Kidney (tissue), 14 donors: Measurements from ENCODE around the gene CEMIP2. TPM values are rescaled to one million over a fixed set of nuclear protein-coding genes. Genes with fewer than 3 reads are reported as not detected.

ENCODE experiments used
- DNase-seq, 5 donors: peaks; one replicate each; pipeline ENCODE4 v3.0.0-alpha.2; 2013 to 2020
- FAIRE-seq: peaks from 2 replicates; lab custom pipeline; 2012; peaks lifted over from hg19 to GRCh38; lab: Jason Lieb, UNC
- H3K27ac ChIP-seq, 2 donors: one replicate each; pipeline ENCODE4 v1.7.0; 2013; ENCODE audit warnings: low read depth in 2 of 2, low read length in 2 of 2, inconsistent platforms in 1 of 2
- H3K27me3 ChIP-seq: one replicate; pipeline ENCODE4 v1.7.1; 2013; ENCODE audit warnings: low read length, inconsistent platforms; ENCODE audit not compliant: control insufficient read depth, insufficient read depth
- H3K36me3 ChIP-seq, 3 donors: one replicate each; pipeline versions ENCODE4 v1.7.0 to v1.7.1; 2013; ENCODE audit warnings: low read length in 3 of 3, control low read depth in 1 of 3, inconsistent platforms in 1 of 3; ENCODE audit not compliant: insufficient read depth in 3 of 3, control insufficient read depth in 2 of 3
- H3K4me1 ChIP-seq, 3 donors: one replicate each; pipeline versions ENCODE4 v1.7.0 to v1.7.1; 2013; ENCODE audit warnings: low read length in 3 of 3, inconsistent platforms in 1 of 3, low read depth in 1 of 3; ENCODE audit not compliant: control insufficient read depth in 2 of 3, insufficient read depth in 2 of 3
- H3K4me3 ChIP-seq, 3 donors: one replicate each; pipeline versions ENCODE4 v1.7.0 to v1.8.1; 2013; ENCODE audit warnings: low read length in 3 of 3, control low read depth in 1 of 3, inconsistent platforms in 1 of 3
- H3K9ac ChIP-seq, 3 donors: one replicate each; pipeline versions ENCODE4 v1.7.0 to v1.7.1; 2013; ENCODE audit warnings: low read length in 3 of 3, control low read depth in 1 of 3, inconsistent platforms in 1 of 3
- H3K9me3 ChIP-seq, 3 donors: one replicate each; pipeline versions ENCODE4 v1.7.0 to v1.7.1; 2013; ENCODE audit warnings: low read length in 3 of 3, control low read depth in 1 of 3, inconsistent platforms in 1 of 3; ENCODE audit not compliant: control insufficient read depth in 2 of 3, insufficient read depth in 1 of 3
- intact Hi-C: fragments of 100-400 bp; cut with DNase I; formaldehyde crosslinking; loops from one replicate; pipeline ENCODE4 v1.11.1; 2022
- polyA plus RNA-seq: library from polyadenylated mRNA; stranded (reverse); fragments of 350-450 nt; fragmentation: Illumina TruSeq; extraction: RNeasy Lipid Tissue Mini Kit (QIAGEN cat#74804); gene quantifications from one replicate; pipeline ENCODE4 v1.2.3, GENCODE V29; 2014; ENCODE audit warnings: low read depth, low replicate concordance; ENCODE audit not compliant: insufficient read depth
- total RNA-seq: library from RNA; stranded (reverse); fragmentation: NEBNext Ultra II Directional; extraction: Animal tissue kit (Norgen Biotek cat#: 25700); gene quantifications from one replicate; pipeline ENCODE4 v1.2.1, GENCODE V29; 2021
- TF ChIP-seq, protein P1 (sequence below): IDR thresholded peaks from 3 replicates; pipeline ENCODE4 v1.5.1; 2012; ENCODE audit warnings: mild to moderate bottlenecking, moderate library complexity, borderline replicate concordance; ENCODE audit not compliant: insufficient read depth; ENCODE audit errors: extremely low read depth
- donor health status: control.
- donor health status: control.
- donor health status: control.
- donor health status: control.
- donor health status: control.
- donor health status: DM: yes; HTN: yes; CAD: no.
- donor health status: Normal renal cell carcinoma (clear cell type).

CEMIP2 gene
- total and polyA plus RNA-seq, 2 donors from 2014 or later: 13.9 to 70.7 TPM

DNA sequence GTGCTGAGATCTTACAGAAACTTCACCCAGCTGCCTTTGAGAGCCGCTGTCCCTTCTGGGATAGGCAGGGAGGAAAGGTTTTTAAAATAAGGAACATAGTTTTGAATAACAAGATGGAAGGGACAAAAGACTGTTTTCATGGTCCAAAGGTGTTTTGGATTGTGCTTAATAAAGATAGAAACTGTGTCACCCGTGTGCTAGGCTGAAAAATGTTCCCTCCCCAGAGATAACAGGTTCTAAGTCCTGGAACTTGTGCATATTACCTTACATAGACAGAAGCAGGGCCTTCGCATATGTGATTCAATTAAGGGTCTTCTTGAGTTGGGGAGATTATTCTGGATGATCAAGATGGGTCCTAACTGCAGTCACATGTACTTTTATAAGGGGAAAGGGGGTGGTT, 1.9 kb upstream of the CEMIP2 start:
- H3K36me3 ChIP-seq: no peaks in the 10 kb centered on the region
- DNase-seq (no peak), FAIRE-seq (no peak)
- H3K4me1 ChIP-seq: peaks cover 0 to 8% (median 8%) of the 10 kb centered on the region in 3 donors
- TF ChIP-seq, protein P1, sequence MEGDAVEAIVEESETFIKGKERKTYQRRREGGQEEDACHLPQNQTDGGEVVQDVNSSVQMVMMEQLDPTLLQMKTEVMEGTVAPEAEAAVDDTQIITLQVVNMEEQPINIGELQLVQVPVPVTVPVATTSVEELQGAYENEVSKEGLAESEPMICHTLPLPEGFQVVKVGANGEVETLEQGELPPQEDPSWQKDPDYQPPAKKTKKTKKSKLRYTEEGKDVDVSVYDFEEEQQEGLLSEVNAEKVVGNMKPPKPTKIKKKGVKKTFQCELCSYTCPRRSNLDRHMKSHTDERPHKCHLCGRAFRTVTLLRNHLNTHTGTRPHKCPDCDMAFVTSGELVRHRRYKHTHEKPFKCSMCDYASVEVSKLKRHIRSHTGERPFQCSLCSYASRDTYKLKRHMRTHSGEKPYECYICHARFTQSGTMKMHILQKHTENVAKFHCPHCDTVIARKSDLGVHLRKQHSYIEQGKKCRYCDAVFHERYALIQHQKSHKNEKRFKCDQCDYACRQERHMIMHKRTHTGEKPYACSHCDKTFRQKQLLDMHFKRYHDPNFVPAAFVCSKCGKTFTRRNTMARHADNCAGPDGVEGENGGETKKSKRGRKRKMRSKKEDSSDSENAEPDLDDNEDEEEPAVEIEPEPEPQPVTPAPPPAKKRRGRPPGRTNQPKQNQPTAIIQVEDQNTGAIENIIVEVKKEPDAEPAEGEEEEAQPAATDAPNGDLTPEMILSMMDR: no peak
- no peak overlapping the region for H3K27ac ChIP-seq
- H3K27me3 ChIP-seq: no peaks in the 10 kb centered on the region
- intact Hi-C loops: no loop called here
- no peaks in the 10 kb centered on the region for H3K9me3 ChIP-seq
- peak overlapping the region in 1 of 3 donors; percentile 63 for H3K9ac ChIP-seq
- H3K4me3 ChIP-seq: peak overlapping the region in 1 of 3 donors; percentile 66

DNA sequence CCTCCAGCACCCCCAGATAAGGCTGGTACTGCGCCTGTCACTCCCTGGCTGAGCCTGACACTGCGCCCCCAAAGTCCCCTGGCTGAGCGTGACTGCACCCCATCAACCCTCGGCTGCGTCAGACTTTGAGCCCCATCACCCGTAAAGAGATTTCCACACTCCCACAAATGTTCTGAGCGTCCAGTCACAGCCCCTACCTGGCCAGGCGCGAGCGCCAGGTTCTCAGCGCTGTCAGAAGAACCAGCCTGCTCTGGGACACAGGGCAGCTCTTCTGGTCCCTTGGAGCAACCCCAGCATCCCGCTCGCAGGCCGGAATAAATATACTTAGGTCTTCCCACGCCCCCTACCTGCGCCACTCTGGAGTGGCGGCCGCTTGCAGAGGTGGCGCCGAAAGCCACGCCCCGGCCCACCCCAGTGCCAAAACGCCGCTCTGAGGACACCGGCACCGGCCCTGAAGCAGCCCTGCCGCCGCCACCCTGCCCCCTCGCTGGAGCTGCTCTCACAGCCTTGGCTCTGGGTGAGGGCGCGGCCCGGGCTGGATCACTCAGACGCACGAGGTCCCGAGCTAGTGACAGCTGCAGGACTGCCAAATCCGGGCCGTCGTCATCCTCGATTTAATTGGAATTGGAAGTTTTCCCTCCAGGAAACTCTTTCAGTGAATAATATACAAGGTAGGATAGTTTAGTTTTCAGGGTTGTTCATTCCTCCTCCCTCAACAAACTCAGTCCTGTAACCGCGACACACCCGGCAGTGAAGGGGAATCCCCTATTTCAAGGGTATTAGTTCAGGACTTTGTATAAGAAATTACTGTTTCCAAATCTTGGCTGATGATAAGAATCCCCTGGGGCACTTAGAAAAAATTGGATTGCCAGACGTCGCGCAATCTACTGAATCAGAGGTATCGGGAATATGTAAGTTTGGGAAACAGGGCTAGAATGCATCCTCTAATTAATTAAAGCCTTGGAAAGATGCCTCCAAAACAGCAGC, 1.2 kb upstream of the CEMIP2 start:
- H3K36me3 ChIP-seq: no peaks in the 10 kb centered on the region
- H3K4me1 ChIP-seq: peaks cover 0 to 8% (median 8%) of the 10 kb centered on the region in 3 donors
- H3K27ac ChIP-seq: peak overlapping the region; percentile 53 to 66
- TF ChIP-seq, protein P1: peak; percentile 27
- H3K27me3 ChIP-seq: no peaks in the 10 kb centered on the region
- peak overlapping the region; percentile 44 to 78 (median 66) for H3K4me3 ChIP-seq
- no peak for FAIRE-seq
- DNase-seq: peak; percentile 68 to 95 (median 78)
- intact Hi-C loops: no loop called here
- H3K9ac ChIP-seq: peak overlapping the region in 2 of 3 donors; percentile 63 to 71
- H3K9me3 ChIP-seq: no peaks in the 10 kb centered on the region

DNA sequence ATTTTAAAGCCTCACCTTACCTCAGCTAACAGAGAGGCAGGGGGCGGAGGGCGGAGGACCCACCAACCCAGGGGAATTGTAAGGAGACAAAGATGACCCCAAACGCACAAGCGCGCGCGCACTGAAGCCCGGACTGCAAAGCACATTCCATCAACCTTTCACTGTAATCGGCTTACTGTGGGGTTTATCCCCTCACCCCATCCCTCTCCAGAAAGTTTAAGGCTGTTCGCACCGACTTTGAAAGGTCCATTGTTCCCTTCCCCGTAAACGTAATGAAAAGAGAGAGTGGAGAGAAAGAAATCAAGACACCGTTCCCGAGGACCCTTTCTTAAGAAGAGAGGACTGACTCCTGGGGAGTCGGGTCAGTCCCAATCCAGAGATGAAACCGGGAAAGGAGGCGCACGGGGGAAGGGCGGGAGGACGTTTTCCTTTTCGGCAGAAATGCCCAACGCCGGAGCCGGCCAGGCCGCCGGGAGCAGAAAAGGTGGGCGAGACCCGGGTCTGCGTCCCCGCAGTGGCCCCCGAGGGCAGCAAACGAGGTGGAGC, 464 bp downstream of the CEMIP2 start:
- no peaks in the 10 kb centered on the region for H3K27me3 ChIP-seq
- peak overlapping the region; percentile 70 to 92 (median 87) for H3K4me3 ChIP-seq
- DNase-seq (peak; percentile 40 to 76 (median 64)), FAIRE-seq (no peak)
- H3K9ac ChIP-seq: peak overlapping the region; percentile 26 to 86 (median 50)
- TF ChIP-seq, protein P1: no peak
- H3K4me1 ChIP-seq: peaks cover 0 to 13% (median 8%) of the 10 kb centered on the region in 3 donors
- no peaks in the 10 kb centered on the region for H3K9me3 ChIP-seq
- H3K36me3 ChIP-seq: no peaks in the 10 kb centered on the region
- intact Hi-C loops: no loop called here
- H3K27ac ChIP-seq: peak overlapping the region; percentile 96
